HFF-Myc (cell line): ENCODE data around the gene MYL5.

Source experiments
- DNase-seq: peaks from one replicate; pipeline ENCODE4 v3.0.0-alpha.2; 2011; ENCODE audit warnings: low read depth; ENCODE audit errors: extremely low read depth
- H3K4me3 ChIP-seq: replicated peaks from 2 replicates; pipeline ENCODE4 v1.5.1; 2011; ENCODE audit warnings: low read depth, mild to moderate bottlenecking, control low read depth, low read length
- CTCF ChIP-seq: IDR thresholded peaks from 2 replicates; pipeline ENCODE4 v1.5.1; 2012; ENCODE audit warnings: mild to moderate bottlenecking, low read depth, low read length, control low read depth; ENCODE audit errors: missing control alignments

MYL5 gene

GRCh38 chr4:674172-675035 is at the start of gene MYL5, which contains the start of gene ATP5ME:
TSS of gene MYL5 (plus strand) at chr4:674542. CDS start at chr4:678027, 3,485 bp downstream.
TSS of gene ATP5ME (minus strand) at chr4:674276. CDS start at chr4:674247, 29 bp downstream.
- TF ChIP-seq CTCF, result peak; percentile 96
- peak; percentile 91 for DNase-seq
- H3K4me3 ChIP-seq, result peak within 1 kb of the TSS; percentile 89

- no peak within 1 kb of the TSS for H3K4me3 ChIP-seq
- TF ChIP-seq CTCF, result no peak
- no peak for DNase-seq
These were observed 49.4 kb upstream of the MYL5 start, which contains the start of gene PDE6B for GRCh38 chr4:624705-625590. TSS of gene PDE6B (plus strand) at chr4:625573. CDS start at chr4:625627, 54 bp downstream.

- no peak overlapping the region for H3K4me3 ChIP-seq
- no peak for DNase-seq
- TF ChIP-seq CTCF, result no peak
These were observed 48.6 kb upstream of the MYL5 start for GRCh38 chr4:625631-626161.

GRCh38 chr4:626201-627091 is 47.9 kb upstream of the MYL5 start:
- DNase-seq, result no peak
- no peak overlapping the region for H3K4me3 ChIP-seq
- TF ChIP-seq CTCF, result no peak

- H3K4me3 ChIP-seq, result no peak overlapping the region
- DNase-seq, result no peak
- TF ChIP-seq CTCF, result no peak
These were observed 46.8 kb upstream of the MYL5 start for GRCh38 chr4:627347-628125.
